ENCODE data around the gene SLC25A18. TPM values are rescaled to one million over a fixed set of nuclear protein-coding genes. Genes with fewer than 3 reads are reported as not detected.

SLC25A18 gene
- total RNA-seq, 1 experiment from 2014 or later = 2.1 TPM

DNA sequence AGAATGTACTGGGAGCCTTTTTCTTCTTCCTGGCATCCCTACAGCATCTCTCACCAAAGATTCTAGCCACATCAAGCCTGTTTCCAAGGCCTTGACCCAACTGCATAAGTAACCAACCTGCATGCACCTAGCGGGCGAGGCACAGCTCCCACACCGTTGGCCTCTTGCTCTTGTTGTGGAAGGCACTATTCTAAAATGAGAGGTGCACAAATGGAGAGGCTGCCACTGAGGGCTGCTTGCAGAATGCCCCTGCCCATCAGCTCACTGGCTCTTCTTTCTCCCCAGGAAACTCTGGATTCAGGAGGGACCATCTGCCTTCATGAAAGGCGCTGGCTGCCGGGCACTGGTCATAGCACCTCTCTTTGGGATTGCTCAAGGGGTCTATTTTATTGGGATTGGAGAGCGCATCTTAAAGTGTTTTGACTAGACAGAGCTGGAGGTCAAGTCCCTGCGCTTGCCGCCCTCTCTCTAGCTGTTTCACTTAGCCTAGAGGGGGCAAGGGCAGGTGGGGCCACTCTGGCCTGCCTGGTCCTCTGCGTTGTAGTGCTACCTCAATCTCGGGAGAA is 26.6 kb downstream of the SLC25A18 start (continued):
- TF ChIP-seq, protein P1, sequence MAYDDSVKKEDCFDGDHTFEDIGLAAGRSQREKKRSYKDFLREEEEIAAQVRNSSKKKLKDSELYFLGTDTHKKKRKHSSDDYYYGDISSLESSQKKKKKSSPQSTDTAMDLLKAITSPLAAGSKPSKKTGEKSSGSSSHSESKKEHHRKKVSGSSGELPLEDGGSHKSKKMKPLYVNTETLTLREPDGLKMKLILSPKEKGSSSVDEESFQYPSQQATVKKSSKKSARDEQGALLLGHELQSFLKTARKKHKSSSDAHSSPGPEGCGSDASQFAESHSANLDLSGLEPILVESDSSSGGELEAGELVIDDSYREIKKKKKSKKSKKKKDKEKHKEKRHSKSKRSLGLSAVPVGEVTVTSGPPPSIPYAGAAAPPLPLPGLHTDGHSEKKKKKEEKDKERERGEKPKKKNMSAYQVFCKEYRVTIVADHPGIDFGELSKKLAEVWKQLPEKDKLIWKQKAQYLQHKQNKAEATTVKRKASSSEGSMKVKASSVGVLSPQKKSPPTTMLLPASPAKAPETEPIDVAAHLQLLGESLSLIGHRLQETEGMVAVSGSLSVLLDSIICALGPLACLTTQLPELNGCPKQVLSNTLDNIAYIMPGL (CRISPR knock-in tag; IDR thresholded peaks at IDR 0.05) = no peak
- TF ChIP-seq, protein P2, sequence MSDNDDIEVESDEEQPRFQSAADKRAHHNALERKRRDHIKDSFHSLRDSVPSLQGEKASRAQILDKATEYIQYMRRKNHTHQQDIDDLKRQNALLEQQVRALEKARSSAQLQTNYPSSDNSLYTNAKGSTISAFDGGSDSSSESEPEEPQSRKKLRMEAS (CRISPR knock-in tag; IDR thresholded peaks at IDR 0.05) = no peak
- TF ChIP-seq, protein P3, sequence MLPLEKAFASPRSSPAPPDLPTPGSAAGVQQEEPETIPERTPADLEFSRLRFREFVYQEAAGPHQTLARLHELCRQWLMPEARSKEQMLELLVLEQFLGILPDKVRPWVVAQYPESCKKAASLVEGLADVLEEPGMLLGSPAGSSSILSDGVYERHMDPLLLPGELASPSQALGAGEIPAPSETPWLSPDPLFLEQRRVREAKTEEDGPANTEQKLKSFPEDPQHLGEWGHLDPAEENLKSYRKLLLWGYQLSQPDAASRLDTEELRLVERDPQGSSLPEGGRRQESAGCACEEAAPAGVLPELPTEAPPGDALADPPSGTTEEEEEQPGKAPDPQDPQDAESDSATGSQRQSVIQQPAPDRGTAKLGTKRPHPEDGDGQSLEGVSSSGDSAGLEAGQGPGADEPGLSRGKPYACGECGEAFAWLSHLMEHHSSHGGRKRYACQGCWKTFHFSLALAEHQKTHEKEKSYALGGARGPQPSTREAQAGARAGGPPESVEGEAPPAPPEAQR (CRISPR knock-in tag; IDR thresholded peaks at IDR 0.05) = no peak
- TF ChIP-seq ZNF396 (CRISPR knock-in tag; IDR thresholded peaks at IDR 0.05; ENCODE audit: borderline replicate concordance) = no peak

DNA sequence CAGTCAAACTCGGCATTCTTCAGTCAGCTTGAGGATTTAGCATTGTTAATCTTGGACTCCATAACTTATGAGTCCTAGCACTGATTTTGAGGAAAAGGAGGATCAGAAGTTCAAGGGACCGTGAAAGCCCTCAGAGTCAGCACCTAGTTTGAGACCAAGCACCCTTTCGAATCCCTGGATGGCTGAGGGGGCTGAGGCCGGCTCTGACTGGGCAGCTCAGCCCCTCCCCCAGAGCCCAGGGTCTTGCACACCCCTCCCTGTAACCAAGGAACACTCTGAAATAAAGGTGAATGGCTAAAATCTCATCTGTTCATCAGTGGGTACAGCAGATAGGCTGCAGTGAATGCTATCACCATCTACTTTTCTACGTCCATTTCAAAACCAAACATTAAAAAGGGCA is 27.3 kb downstream of the SLC25A18 start:
- CTCF ChIA-PET = interaction anchor here (0.9 to 1.3 kb wide), 1 partner anchor 32 kb away, joined by 4 to 5 read pairs; no protein-coding TSS in a partner anchor
- ATAC-seq (no peak), DNase-seq (ENCODE audit: low spot score) (no peak)
- POLR2A ChIA-PET = no interaction called here
- Mint-ChIP-seq H3K4me1 (no peaks in the 10 kb centered on the region), H3K27me3 (ENCODE audit: low read depth) (no peaks in the 10 kb centered on the region), H3K36me3 (peaks cover 41% of the 10 kb centered on the region), H3K27ac (peak overlapping the region; percentile 26; the same call in 1 of the 2 replicates), H3K4me3 (no peak overlapping the region), H3K9me3 (no peaks in the 10 kb centered on the region)
- TF ChIP-seq ZNF263 (CRISPR knock-in tag; IDR thresholded peaks at IDR 0.05; ENCODE audit: low read depth) (no peak), ZNF396 (CRISPR knock-in tag; IDR thresholded peaks at IDR 0.05; ENCODE audit: borderline replicate concordance) (no peak), MXD4 (CRISPR knock-in tag; IDR thresholded peaks at IDR 0.05; ENCODE audit: borderline replicate concordance) (no peak), ZNF416 (CRISPR knock-in tag; IDR thresholded peaks at IDR 0.05) (no peak), ZBTB21 (CRISPR knock-in tag; IDR thresholded peaks at IDR 0.05; ENCODE audit: borderline replicate concordance) (no peak), CREB1 (CRISPR knock-in tag; IDR thresholded peaks at IDR 0.05) (no peak), OVOL2 (CRISPR knock-in tag; IDR thresholded peaks at IDR 0.05; ENCODE audit: borderline replicate concordance) (no peak), NR3C1 (CRISPR knock-in tag; conservative IDR thresholded peaks at IDR 0.05; ENCODE audit: low read depth) (no peak), ATF1 (CRISPR knock-in tag; IDR thresholded peaks at IDR 0.05) (no peak)
- TF ChIP-seq, protein P4, sequence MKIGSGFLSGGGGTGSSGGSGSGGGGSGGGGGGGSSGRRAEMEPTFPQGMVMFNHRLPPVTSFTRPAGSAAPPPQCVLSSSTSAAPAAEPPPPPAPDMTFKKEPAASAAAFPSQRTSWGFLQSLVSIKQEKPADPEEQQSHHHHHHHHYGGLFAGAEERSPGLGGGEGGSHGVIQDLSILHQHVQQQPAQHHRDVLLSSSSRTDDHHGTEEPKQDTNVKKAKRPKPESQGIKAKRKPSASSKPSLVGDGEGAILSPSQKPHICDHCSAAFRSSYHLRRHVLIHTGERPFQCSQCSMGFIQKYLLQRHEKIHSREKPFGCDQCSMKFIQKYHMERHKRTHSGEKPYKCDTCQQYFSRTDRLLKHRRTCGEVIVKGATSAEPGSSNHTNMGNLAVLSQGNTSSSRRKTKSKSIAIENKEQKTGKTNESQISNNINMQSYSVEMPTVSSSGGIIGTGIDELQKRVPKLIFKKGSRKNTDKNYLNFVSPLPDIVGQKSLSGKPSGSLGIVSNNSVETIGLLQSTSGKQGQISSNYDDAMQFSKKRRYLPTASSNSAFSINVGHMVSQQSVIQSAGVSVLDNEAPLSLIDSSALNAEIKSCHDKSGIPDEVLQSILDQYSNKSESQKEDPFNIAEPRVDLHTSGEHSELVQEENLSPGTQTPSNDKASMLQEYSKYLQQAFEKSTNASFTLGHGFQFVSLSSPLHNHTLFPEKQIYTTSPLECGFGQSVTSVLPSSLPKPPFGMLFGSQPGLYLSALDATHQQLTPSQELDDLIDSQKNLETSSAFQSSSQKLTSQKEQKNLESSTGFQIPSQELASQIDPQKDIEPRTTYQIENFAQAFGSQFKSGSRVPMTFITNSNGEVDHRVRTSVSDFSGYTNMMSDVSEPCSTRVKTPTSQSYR (CRISPR knock-in tag; IDR thresholded peaks at IDR 0.05) = no peak
- TF ChIP-seq, protein P5, sequence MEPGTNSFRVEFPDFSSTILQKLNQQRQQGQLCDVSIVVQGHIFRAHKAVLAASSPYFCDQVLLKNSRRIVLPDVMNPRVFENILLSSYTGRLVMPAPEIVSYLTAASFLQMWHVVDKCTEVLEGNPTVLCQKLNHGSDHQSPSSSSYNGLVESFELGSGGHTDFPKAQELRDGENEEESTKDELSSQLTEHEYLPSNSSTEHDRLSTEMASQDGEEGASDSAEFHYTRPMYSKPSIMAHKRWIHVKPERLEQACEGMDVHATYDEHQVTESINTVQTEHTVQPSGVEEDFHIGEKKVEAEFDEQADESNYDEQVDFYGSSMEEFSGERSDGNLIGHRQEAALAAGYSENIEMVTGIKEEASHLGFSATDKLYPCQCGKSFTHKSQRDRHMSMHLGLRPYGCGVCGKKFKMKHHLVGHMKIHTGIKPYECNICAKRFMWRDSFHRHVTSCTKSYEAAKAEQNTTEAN (CRISPR knock-in tag; IDR thresholded peaks at IDR 0.05) = no peak
- TF ChIP-seq, protein P6, sequence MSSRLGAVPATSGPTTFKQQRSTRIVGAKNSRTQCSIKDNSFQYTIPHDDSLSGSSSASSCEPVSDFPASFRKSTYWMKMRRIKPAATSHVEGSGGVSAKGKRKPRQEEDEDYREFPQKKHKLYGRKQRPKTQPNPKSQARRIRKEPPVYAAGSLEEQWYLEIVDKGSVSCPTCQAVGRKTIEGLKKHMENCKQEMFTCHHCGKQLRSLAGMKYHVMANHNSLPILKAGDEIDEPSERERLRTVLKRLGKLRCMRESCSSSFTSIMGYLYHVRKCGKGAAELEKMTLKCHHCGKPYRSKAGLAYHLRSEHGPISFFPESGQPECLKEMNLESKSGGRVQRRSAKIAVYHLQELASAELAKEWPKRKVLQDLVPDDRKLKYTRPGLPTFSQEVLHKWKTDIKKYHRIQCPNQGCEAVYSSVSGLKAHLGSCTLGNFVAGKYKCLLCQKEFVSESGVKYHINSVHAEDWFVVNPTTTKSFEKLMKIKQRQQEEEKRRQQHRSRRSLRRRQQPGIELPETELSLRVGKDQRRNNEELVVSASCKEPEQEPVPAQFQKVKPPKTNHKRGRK (CRISPR knock-in tag; IDR thresholded peaks at IDR 0.05; ENCODE audit: borderline replicate concordance) = no peak
- TF ChIP-seq, protein P7, sequence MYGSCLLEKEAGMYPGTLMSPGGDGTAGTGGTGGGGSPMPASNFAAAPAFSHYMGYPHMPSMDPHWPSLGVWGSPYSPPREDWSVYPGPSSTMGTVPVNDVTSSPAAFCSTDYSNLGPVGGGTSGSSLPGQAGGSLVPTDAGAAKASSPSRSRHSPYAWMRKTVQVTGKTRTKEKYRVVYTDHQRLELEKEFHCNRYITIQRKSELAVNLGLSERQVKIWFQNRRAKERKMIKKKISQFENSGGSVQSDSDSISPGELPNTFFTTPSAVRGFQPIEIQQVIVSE (CRISPR knock-in tag; IDR thresholded peaks at IDR 0.05; ENCODE audit: borderline replicate concordance) = no peak
- TF ChIP-seq, protein P8, sequence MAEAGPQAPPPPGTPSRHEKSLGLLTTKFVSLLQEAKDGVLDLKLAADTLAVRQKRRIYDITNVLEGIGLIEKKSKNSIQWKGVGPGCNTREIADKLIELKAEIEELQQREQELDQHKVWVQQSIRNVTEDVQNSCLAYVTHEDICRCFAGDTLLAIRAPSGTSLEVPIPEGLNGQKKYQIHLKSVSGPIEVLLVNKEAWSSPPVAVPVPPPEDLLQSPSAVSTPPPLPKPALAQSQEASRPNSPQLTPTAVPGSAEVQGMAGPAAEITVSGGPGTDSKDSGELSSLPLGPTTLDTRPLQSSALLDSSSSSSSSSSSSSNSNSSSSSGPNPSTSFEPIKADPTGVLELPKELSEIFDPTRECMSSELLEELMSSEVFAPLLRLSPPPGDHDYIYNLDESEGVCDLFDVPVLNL (CRISPR knock-in tag; IDR thresholded peaks at IDR 0.05; ENCODE audit: borderline replicate concordance, low read depth) = no peak
- TF ChIP-seq, protein P9, sequence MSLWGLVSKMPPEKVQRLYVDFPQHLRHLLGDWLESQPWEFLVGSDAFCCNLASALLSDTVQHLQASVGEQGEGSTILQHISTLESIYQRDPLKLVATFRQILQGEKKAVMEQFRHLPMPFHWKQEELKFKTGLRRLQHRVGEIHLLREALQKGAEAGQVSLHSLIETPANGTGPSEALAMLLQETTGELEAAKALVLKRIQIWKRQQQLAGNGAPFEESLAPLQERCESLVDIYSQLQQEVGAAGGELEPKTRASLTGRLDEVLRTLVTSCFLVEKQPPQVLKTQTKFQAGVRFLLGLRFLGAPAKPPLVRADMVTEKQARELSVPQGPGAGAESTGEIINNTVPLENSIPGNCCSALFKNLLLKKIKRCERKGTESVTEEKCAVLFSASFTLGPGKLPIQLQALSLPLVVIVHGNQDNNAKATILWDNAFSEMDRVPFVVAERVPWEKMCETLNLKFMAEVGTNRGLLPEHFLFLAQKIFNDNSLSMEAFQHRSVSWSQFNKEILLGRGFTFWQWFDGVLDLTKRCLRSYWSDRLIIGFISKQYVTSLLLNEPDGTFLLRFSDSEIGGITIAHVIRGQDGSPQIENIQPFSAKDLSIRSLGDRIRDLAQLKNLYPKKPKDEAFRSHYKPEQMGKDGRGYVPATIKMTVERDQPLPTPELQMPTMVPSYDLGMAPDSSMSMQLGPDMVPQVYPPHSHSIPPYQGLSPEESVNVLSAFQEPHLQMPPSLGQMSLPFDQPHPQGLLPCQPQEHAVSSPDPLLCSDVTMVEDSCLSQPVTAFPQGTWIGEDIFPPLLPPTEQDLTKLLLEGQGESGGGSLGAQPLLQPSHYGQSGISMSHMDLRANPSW (CRISPR knock-in tag; conservative IDR thresholded peaks at IDR 0.05; ENCODE audit: low read depth) = no peak
- TF ChIP-seq, protein P10, sequence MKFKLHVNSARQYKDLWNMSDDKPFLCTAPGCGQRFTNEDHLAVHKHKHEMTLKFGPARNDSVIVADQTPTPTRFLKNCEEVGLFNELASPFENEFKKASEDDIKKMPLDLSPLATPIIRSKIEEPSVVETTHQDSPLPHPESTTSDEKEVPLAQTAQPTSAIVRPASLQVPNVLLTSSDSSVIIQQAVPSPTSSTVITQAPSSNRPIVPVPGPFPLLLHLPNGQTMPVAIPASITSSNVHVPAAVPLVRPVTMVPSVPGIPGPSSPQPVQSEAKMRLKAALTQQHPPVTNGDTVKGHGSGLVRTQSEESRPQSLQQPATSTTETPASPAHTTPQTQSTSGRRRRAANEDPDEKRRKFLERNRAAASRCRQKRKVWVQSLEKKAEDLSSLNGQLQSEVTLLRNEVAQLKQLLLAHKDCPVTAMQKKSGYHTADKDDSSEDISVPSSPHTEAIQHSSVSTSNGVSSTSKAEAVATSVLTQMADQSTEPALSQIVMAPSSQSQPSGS (CRISPR knock-in tag; IDR thresholded peaks at IDR 0.05; ENCODE audit: borderline replicate concordance, low read depth) = no peak
